WTC11 (cell line): ENCODE data around the gene GLTPD2. TPM values are rescaled to one million over a fixed set of nuclear protein-coding genes. Genes with fewer than 3 reads are reported as not detected.

ENCODE experiments used
- ATAC-seq: fragments of 200-7000 bp; cut with Tn5 transposase; 2 replicates; pipeline ENCODE4 v1.10.0; 2021; ENCODE audit warnings: mild to moderate bottlenecking, moderate library complexity
- CTCF ChIA-PET: fragments of 300-600 bp; sonication (Branson Sonifier 250); formaldehyde crosslinking; loops from one replicate; lab custom pipeline; 2021; ENCODE audit warnings: antibody characterized with exemption; lab: Charles Lee
- POLR2A ChIA-PET: fragments of 350-600 bp; sonication (Branson Sonifier 250); formaldehyde crosslinking; loops from one replicate; lab custom pipeline; 2021; ENCODE audit warnings: antibody characterized with exemption; lab: Charles Lee
- DNase-seq: peaks from one replicate; pipeline ENCODE4 v3.0.0; 2021; ENCODE audit warnings: low spot score
- H3K27ac Mint-ChIP-seq: 2 replicates; pipeline ENCODE4 v1.8.0; 2021; ENCODE audit warnings: mixed read lengths
- H3K27me3 Mint-ChIP-seq: 2 replicates; pipeline ENCODE4 v1.8.0; 2021; ENCODE audit warnings: low read depth, mild to moderate bottlenecking, moderate library complexity, mixed read lengths
- H3K36me3 Mint-ChIP-seq: 2 replicates; pipeline ENCODE4 v1.8.0; 2021; ENCODE audit warnings: mixed read lengths
- H3K4me1 Mint-ChIP-seq: 2 replicates; pipeline ENCODE4 v1.8.0; 2022; ENCODE audit warnings: mixed read lengths
- H3K4me3 Mint-ChIP-seq: 2 replicates; pipeline ENCODE4 v1.8.0; 2021; ENCODE audit warnings: mild to moderate bottlenecking, moderate library complexity, mixed read lengths
- H3K9me3 Mint-ChIP-seq: 2 replicates; pipeline ENCODE4 v1.8.0; 2021; ENCODE audit warnings: mixed read lengths
- AR ChIP-seq: fragments of 250-450 bp; sonication (Bioruptor Pico); IDR thresholded peaks from 2 replicates; pipeline ENCODE4 v1.9.0; 2021; ENCODE audit warnings: mild to moderate bottlenecking
- CREM ChIP-seq: sonication (generic); formaldehyde crosslinking; IDR thresholded peaks from 2 replicates; pipeline ENCODE4 v1.8.1; 2022; ENCODE audit warnings: mild to moderate bottlenecking, missing genetic modification reagents, moderate library complexity
- FOXP1 ChIP-seq: sonication (generic); formaldehyde crosslinking; IDR thresholded peaks from 2 replicates; pipeline ENCODE4 v1.8.0; 2022; ENCODE audit warnings: missing genetic modification reagents, mild to moderate bottlenecking, moderate library complexity, borderline replicate concordance
- FOXP4 ChIP-seq: sonication (generic); formaldehyde crosslinking; IDR thresholded peaks from 2 replicates; pipeline ENCODE4 v1.8.0; 2022; ENCODE audit warnings: mild to moderate bottlenecking, missing genetic modification reagents
- HMGXB4 ChIP-seq: sonication (generic); formaldehyde crosslinking; IDR thresholded peaks from 2 replicates; pipeline ENCODE4 v1.8.1; 2023; ENCODE audit warnings: mild to moderate bottlenecking, moderate library complexity, missing genetic modification reagents
- IRF1 ChIP-seq: sonication (generic); formaldehyde crosslinking; IDR thresholded peaks from 2 replicates; pipeline ENCODE4 v1.8.0; 2023; ENCODE audit warnings: missing genetic modification reagents
- NR2C2 ChIP-seq: sonication (generic); formaldehyde crosslinking; IDR thresholded peaks from 2 replicates; pipeline ENCODE4 v1.8.0; 2022; ENCODE audit warnings: mild to moderate bottlenecking, missing genetic modification reagents
- PRRX2 ChIP-seq: fragments of 250-450 bp; sonication (Bioruptor Pico); IDR thresholded peaks from 2 replicates; pipeline ENCODE4 v1.8.0; 2021; ENCODE audit warnings: mild to moderate bottlenecking
- RORB ChIP-seq: fragments of 250-450 bp; sonication (Bioruptor Pico); IDR thresholded peaks from 2 replicates; pipeline ENCODE4 v1.9.0; 2021; ENCODE audit warnings: mild to moderate bottlenecking
- SMAD3 ChIP-seq: sonication (generic); formaldehyde crosslinking; IDR thresholded peaks from 2 replicates; pipeline ENCODE4 v1.8.0; 2022; ENCODE audit warnings: missing genetic modification reagents, mild to moderate bottlenecking, borderline replicate concordance
- SP1 ChIP-seq: sonication (generic); formaldehyde crosslinking; conservative IDR thresholded peaks from 2 replicates; pipeline ENCODE4 v1.8.1; 2022; ENCODE audit warnings: missing genetic modification reagents
- USF1 ChIP-seq: sonication (generic); formaldehyde crosslinking; IDR thresholded peaks from 2 replicates; pipeline ENCODE4 v1.8.0; 2022; ENCODE audit warnings: mild to moderate bottlenecking, missing genetic modification reagents
- USF2 ChIP-seq: sonication (generic); formaldehyde crosslinking; IDR thresholded peaks from 2 replicates; pipeline ENCODE4 v1.8.1; 2023; ENCODE audit warnings: mild to moderate bottlenecking, missing genetic modification reagents, moderate library complexity
- ZBTB43 ChIP-seq: sonication (generic); formaldehyde crosslinking; IDR thresholded peaks from 2 replicates; pipeline ENCODE4 v1.8.1; 2023; ENCODE audit warnings: mild to moderate bottlenecking, missing genetic modification reagents
- ZNF232 ChIP-seq: sonication (generic); formaldehyde crosslinking; IDR thresholded peaks from 2 replicates; pipeline ENCODE4 v1.8.0; 2022; ENCODE audit warnings: mild to moderate bottlenecking, missing genetic modification reagents
- ZNF396 ChIP-seq: fragments of 250-450 bp; sonication (Bioruptor Pico); IDR thresholded peaks from 2 replicates; pipeline ENCODE4 v1.8.0; 2021; ENCODE audit warnings: mild to moderate bottlenecking, moderate library complexity, borderline replicate concordance
- ZNF425 ChIP-seq: fragments of 250-450 bp; sonication (Bioruptor Pico); conservative IDR thresholded peaks from 2 replicates; pipeline ENCODE4 v1.9.0; 2021; ENCODE audit warnings: mild to moderate bottlenecking
- ZNF532 ChIP-seq: fragments of 250-450 bp; sonication (Bioruptor Pico); IDR thresholded peaks from 2 replicates; pipeline ENCODE4 v1.9.0; 2021; ENCODE audit warnings: mild to moderate bottlenecking, borderline replicate concordance
- total RNA-seq: library from RNA; stranded (reverse); gene quantifications from 3 replicates; pipeline ENCODE4 v1.2.3, GENCODE V29; 2021

Gene GLTPD2
- total RNA-seq, 1 experiment from 2014 or later = not detected

- Mint-ChIP-seq H3K27ac (peak within 1 kb of the TSS; percentile 96), H3K27me3 (no peaks in the 10 kb centered on the region; the same call in 1 of the 2 replicates), H3K4me3 (peak within 1 kb of the TSS; percentile 86), H3K36me3 (no peaks in the 10 kb centered on the region), H3K9me3 (no peaks in the 10 kb centered on the region), H3K4me1 (peaks cover 26% of the 10 kb centered on the region)
- ChIA-PET POLR2A (no interaction called here), CTCF (no interaction called here)
- ATAC-seq = peak; percentile 88
- peak; percentile 79 for DNase-seq
- TF ChIP-seq ZBTB43 (CRISPR knock-in tag) (peak; percentile 51; the same call in 1 of the 2 replicates), USF1 (peak; percentile 53; the same call in 1 of the 2 replicates), IRF1 (CRISPR knock-in tag) (no peak; the same call in 1 of the 2 replicates), FOXP1 (0 out of 2 replicates have a peak, but pooled peaks have one; percentile 52), HMGXB4 (CRISPR knock-in tag) (peak; percentile 59; the same call in 1 of the 2 replicates), ZNF532 (CRISPR knock-in tag) (no peak), USF2 (CRISPR knock-in tag) (peak; percentile 50; the same call in 1 of the 2 replicates), ZNF232 (CRISPR knock-in tag) (0 out of 2 replicates have a peak, but pooled peaks have one; percentile 66), AR (CRISPR knock-in tag) (no peak), PRRX2 (CRISPR knock-in tag) (no peak), RORB (CRISPR knock-in tag) (no peak), SP1 (CRISPR knock-in tag) (peak; percentile 4; the same call in 1 of the 2 replicates), CREM (CRISPR knock-in tag) (no peak), SMAD3 (CRISPR knock-in tag) (peak; percentile 65; the same call in 1 of the 2 replicates), ZNF425 (no peak), NR2C2 (CRISPR knock-in tag) (0 out of 2 replicates have a peak, but pooled peaks have one; percentile 30), FOXP4 (CRISPR knock-in tag) (peak; percentile 10; the same call in 1 of the 2 replicates), ZNF396 (CRISPR knock-in tag) (no peak)
Measured at GRCh38 chr17:4833178-4833940, 44.6 kb downstream of the GLTPD2 start, which contains the start of gene MINK1. Gene MINK1 (plus strand): TSS chr17:4833340. CDS start chr17:4833584, 244 bp downstream.
